Stimulated activated naive B cell treated with anti-CD40 and anti-IgM and Interleukin-4, amounts not matched to agents 10 μg/mL and 1 μg/mL and 100 μg/mL, for 72 hours (primary cell): Measurements from ENCODE around the gene SORCS1.
"Not testable (repeated sequence)": the region's sequence is repeated elsewhere in the genome, so short reads cannot be mapped to it uniquely, and the experiment has no call there.

ENCODE experiments used
- ATAC-seq, 2 donors: fragments of 150-1000 bp; cut with Tn5 transposase; replicated peaks; 2 replicates each; pipeline ENCODE4 v1.10.0; 2021; ENCODE audit warnings: moderate library complexity in 1 of 2
- DNase-seq: peaks from one replicate; pipeline ENCODE4 v3.0.0; 2021
- H3K27ac Mint-ChIP-seq: one replicate; pipeline ENCODE4 v1.8.0; 2022; ENCODE audit warnings: mild to moderate bottlenecking, mixed read lengths
- H3K27me3 Mint-ChIP-seq, 2 donors: one replicate each; pipeline ENCODE4 v1.8.0; 2022; ENCODE audit warnings: mixed read lengths in 2 of 2
- H3K36me3 Mint-ChIP-seq, 2 donors: one replicate each; pipeline ENCODE4 v1.8.0; 2022; ENCODE audit warnings: mixed read lengths in 2 of 2, mild to moderate bottlenecking in 1 of 2
- H3K4me1 Mint-ChIP-seq, 2 donors: one replicate each; pipeline ENCODE4 v1.8.0; 2022; ENCODE audit warnings: mixed read lengths in 2 of 2, mild to moderate bottlenecking in 1 of 2
- H3K4me3 Mint-ChIP-seq, 2 donors: one replicate each; pipeline ENCODE4 v1.8.0; 2022; ENCODE audit warnings: mild to moderate bottlenecking in 2 of 2, mixed read lengths in 2 of 2, moderate library complexity in 1 of 2
- H3K9me3 Mint-ChIP-seq, 2 donors: one replicate each; pipeline ENCODE4 v1.8.0; 2022; ENCODE audit warnings: mixed read lengths in 2 of 2, mild to moderate bottlenecking in 1 of 2

SORCS1 gene

DNA sequence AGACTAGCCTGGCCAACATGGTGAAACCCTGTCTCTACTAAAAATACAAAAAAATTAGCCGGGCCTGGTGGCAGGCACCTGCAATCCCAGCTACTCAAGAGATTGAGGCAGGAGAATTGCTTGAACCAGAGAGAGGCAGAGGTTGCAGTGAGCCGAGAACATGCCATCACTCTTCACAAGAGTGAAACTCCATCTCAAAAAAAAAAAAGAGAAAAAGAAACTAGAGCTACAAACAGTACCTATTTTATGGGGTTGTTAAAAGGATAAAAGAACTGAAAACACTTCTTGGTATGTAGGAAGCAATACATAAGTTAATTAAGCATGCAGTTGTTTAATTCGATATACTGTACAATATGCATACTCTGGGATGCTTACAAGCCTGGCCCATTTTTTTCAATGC, 216.9 kb downstream of the SORCS1 start:
- no peak for ATAC-seq
- no peaks in the 10 kb centered on the region for H3K27me3 Mint-ChIP-seq
- no peak overlapping the region for H3K4me3 Mint-ChIP-seq
- H3K4me1 Mint-ChIP-seq = no peaks in the 10 kb centered on the region
- no peak overlapping the region for H3K27ac Mint-ChIP-seq
- no peak for DNase-seq
- H3K9me3 Mint-ChIP-seq = no peaks in the 10 kb centered on the region
- no peaks in the 10 kb centered on the region for H3K36me3 Mint-ChIP-seq

DNA sequence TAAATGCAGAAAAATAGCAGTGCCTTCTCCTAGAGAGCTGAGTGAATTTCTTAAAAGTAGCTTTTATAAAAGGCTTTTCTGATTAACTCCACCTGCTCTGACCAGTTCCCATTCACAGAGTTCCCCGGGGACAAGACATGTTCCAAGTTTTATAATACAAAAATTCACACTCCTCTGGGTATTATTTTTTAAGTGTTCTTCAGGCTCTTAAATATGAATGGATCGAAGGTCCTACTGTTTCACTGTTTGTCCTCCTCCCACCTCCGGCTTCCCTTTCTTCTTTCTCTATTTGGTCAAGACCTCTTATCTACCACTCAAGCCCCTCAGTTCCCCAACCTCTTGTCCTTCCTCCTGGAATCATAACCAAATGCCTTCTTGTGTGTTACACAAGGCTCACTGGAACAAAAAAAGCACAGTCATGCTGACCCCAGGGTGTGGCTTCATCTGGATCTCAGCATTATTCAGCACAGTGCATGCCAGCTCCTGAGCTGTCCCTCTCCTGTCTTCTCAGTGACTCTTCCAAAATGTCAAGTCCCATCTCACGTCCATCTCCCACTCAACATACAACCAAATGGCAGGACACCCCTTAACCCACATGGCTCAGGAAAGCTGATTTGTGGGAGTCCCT, 222.4 kb downstream of the SORCS1 start:
- Mint-ChIP-seq H3K4me1 (no peaks in the 10 kb centered on the region), H3K27ac (no peak overlapping the region), H3K9me3 (no peaks in the 10 kb centered on the region), H3K4me3 (no peak overlapping the region), H3K36me3 (no peaks in the 10 kb centered on the region), H3K27me3 (no peaks in the 10 kb centered on the region)
- no peak for ATAC-seq
- no peak for DNase-seq

DNA sequence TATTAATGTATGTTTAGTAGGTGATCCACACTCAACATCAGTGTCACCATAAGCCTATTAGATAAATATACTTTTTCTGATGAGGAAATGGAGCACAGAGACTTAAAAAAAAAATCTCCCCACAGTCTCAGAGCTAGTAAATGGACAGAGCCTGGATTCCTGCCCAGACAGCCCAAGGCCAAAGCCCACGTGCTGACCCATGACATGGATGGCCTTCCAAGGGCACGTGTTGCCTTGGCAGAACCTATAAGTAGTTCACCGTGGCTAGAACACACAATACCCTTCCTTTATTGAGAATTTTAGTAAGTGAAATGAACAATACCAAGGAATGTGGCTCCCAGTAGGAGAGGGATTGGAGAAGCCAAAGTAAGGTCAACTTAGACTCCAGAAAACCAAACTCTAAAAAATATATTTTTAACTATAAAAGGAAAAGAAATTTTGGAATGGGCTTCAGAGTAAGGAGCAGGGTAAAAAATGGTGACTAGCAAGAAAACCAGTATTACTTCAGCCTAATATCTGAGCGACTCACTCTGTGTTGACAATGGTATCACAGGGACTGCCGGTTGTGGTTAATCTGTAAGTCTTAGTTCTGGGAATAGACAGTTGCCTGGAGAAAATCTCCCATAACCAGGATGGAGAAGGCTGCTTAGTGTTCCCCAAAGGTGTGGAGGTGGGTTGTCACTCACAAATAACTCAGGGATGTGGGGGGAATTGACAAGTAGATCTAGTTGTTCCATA, 223.0 kb downstream of the SORCS1 start:
- Mint-ChIP-seq H3K36me3 (no peaks in the 10 kb centered on the region), H3K9me3 (no peaks in the 10 kb centered on the region), H3K27ac (no peak overlapping the region), H3K4me3 (no peak overlapping the region), H3K4me1 (peaks cover 1 to 3% of the 10 kb centered on the region in 2 donors), H3K27me3 (no peaks in the 10 kb centered on the region)
- ATAC-seq (no peak), DNase-seq (no peak)

DNA sequence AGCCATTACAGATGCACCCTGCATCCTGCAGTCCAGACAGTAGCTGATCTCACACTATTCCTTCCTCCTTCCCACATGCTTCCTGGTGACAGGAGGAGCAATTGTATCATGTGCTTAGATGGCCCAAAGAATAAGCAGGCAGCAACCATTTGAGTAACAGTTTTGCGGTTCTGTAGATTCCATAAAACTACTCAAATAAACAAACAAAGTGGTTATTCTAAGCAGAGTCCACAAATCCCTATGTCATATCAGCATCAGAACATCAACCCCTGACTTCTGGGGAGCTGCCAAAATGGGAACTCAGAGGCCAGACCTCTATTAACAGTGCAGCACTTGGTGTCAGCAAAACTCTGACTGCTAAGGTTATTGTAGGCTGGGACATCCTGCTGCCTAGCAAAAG, 226.0 kb downstream of the SORCS1 start:
- no peak for DNase-seq
- Mint-ChIP-seq H3K36me3 (no peaks in the 10 kb centered on the region), H3K4me3 (no peak overlapping the region), H3K27me3 (no peaks in the 10 kb centered on the region), H3K9me3 (no peaks in the 10 kb centered on the region), H3K27ac (no peak overlapping the region), H3K4me1 (peaks cover 9 to 14% of the 10 kb centered on the region in 2 donors)
- ATAC-seq = no peak

DNA sequence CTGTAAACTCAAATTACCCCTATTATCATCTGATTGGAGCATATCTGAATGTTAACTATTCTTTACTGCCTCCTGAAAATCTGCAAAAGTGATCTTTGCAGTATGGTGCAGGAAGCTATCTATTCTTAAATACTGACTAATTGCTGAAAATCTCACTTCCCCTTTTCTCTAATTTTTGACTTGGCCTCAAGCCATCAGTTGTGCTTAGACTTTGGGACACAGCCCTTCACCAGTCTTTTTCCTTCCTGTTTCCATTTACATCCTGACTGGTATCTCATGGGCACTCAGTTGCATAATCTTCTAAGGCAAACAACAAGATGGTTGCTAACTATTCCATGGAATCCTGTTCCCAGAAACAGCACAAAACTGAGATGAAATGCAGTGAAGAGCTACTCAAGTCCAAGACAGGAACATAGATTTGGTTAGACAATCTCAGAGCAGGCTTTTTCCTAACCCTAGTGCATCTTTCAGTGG, 228.5 kb downstream of the SORCS1 start:
- Mint-ChIP-seq H3K27ac (peak overlapping the region; percentile 10), H3K4me1 (peaks cover 18 to 34% of the 10 kb centered on the region in 2 donors), H3K27me3 (no peaks in the 10 kb centered on the region), H3K4me3 (no peak overlapping the region), H3K9me3 (no peaks in the 10 kb centered on the region), H3K36me3 (no peaks in the 10 kb centered on the region)
- DNase-seq = no peak
- ATAC-seq = peak; percentile 75 to 78

DNA sequence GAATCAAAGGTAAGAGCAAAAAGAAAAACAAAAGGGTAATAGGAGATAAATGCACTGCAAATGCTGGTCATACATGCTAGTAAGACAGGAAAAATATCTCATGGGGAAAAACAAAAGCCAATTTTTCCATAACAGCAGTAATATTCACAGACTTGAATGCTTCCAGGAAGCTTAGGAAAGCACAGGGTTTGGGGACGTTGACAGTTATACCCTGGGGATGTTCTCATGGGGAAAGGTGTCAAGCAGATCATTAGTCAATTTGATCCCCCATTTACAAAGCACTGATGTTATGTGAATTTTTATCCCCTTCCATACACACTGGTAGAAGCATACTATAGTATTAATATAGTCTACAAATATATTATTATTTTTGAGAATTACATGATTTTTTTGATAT, 232.7 kb downstream of the SORCS1 start:
- peaks cover 22 to 53% of the 10 kb centered on the region in 2 donors for H3K4me1 Mint-ChIP-seq

DNA sequence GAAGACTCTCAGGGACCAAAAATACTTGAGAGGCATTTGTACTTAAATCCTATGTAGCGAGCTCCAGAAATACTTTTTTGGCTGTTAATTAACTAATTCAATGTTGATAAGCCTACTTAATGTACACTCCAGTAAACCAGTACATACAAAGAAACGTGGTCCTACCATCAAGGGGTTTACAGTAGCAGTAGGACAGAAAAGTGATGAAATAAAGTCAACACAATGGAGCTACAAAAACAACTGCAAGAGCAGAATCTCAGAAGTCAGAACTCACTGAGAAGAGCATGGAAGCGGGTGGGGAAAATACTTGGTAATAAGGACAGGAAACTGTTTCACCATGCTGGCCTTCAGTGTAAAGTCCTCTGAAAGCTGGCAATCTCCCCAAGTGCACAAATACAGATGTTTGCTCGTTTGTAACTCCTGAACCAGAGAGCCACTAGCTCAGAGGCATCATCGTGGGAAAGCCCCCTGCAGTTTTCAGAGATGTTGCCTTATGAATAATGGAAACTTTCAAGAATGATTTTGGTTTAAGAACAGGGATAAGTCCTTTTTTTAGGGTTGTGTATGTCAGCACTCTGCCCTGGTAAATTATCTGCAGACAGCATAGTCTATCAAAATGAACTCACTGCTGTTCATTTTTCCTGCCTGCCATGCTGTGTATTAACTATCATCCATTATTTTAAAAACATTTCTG, 233.2 kb downstream of the SORCS1 start:
- H3K27ac Mint-ChIP-seq = peak overlapping the region; percentile 90
- H3K9me3 Mint-ChIP-seq = no peaks in the 10 kb centered on the region
- DNase-seq (peak; percentile 59), ATAC-seq (peak; percentile 88 to 90)
- no peaks in the 10 kb centered on the region for H3K27me3 Mint-ChIP-seq
- peak overlapping the region; percentile 44 to 74 for H3K4me3 Mint-ChIP-seq
- H3K4me1 Mint-ChIP-seq = peaks cover 20 to 48% of the 10 kb centered on the region in 2 donors
- no peaks in the 10 kb centered on the region for H3K36me3 Mint-ChIP-seq

More for the DNA sequence above, 232.7 kb downstream of the SORCS1 start:
- H3K4me3 Mint-ChIP-seq = peak overlapping the region; percentile 44 to 74
- H3K9me3 Mint-ChIP-seq = no peaks in the 10 kb centered on the region
- ATAC-seq = no peak
- no peak for DNase-seq
- no peaks in the 10 kb centered on the region for H3K27me3 Mint-ChIP-seq
- H3K36me3 Mint-ChIP-seq = no peaks in the 10 kb centered on the region
- peak overlapping the region; percentile 90 for H3K27ac Mint-ChIP-seq

DNA sequence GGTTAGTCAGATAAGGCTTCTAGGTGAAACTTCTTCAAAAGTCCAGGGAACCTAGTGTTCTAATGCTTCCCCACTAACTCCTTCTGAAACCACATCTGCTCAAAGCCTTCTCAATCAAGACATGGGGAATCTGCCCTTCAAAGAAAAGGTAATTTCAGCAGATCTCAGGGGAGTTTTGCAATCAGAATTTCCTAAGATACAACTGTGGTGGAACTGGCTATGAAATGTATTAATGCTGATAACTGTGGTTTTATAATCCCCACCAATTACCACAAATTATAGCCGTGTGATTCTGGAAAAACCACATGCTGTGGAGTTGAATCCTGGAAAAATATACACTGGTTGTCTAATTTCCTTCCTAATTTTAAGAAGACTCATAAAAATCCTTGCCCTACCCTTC, 233.8 kb downstream of the SORCS1 start:
- H3K36me3 Mint-ChIP-seq = no peaks in the 10 kb centered on the region
- peak overlapping the region in 1 of 2 donors; percentile 16 for H3K4me3 Mint-ChIP-seq
- peak overlapping the region; percentile 90 for H3K27ac Mint-ChIP-seq
- no peak for DNase-seq
- peak; percentile 46 to 58 for ATAC-seq
- H3K4me1 Mint-ChIP-seq = peaks cover 16 to 43% of the 10 kb centered on the region in 2 donors
- no peaks in the 10 kb centered on the region for H3K9me3 Mint-ChIP-seq
- H3K27me3 Mint-ChIP-seq = no peaks in the 10 kb centered on the region

DNA sequence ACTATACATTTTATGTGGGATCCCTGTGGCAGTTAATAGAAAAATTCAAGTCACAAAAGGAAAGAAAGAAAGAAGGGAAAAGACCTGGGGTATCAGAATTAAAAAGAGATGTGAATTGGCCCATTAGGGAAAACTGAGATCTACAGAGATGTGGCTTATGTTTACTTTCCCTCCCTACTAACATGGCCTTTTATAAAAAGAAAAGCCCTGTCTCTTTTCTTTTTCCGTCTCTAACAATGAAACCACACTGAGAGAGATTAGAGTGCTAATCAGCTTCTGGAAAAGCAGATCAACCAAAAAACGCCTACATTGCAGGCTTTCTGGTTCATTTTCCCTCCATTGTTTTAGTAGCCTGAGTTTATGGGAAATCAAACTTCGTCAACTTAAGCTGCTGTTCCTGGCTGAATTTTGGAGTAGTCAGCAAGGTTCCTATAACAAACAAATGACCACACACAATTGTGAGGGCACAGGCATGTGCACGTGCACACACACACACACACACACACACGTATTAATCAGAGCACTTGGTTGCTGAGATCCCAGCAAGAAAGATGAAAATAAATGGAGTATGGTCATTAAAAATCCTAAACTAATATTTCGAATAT, 235.1 kb downstream of the SORCS1 start:
- Mint-ChIP-seq H3K27ac (no peak overlapping the region), H3K36me3 (no peaks in the 10 kb centered on the region), H3K4me1 (peaks cover 14 to 39% of the 10 kb centered on the region in 2 donors), H3K9me3 (no peaks in the 10 kb centered on the region), H3K4me3 (no peak overlapping the region), H3K27me3 (no peaks in the 10 kb centered on the region)
- no peak for ATAC-seq
- DNase-seq = no peak

DNA sequence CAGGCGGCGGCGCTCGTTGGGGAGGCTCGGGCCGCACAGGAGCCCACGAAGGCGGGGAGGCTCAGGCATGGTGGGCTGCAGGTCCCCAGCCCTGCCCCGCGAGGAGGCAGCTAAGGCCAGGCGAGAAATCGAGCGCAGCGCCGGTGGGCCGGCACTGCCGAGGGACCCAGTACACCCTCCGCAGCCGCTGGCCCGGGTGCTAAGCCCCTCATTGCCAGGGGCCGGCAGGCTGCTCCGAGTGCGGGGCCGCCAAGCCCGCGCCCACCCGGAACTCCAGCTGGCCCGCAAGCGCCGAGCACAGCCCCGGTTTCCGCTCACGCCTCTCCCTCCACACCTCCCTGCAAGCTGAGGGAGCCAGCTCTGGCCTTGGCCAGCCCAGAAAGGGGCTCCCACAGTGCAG, 236.4 kb downstream of the SORCS1 start:
- H3K4me1 Mint-ChIP-seq = peaks cover 14 to 39% of the 10 kb centered on the region in 2 donors
- not testable (repeated sequence) for H3K36me3 Mint-ChIP-seq, H3K27me3 Mint-ChIP-seq, H3K9me3 Mint-ChIP-seq, DNase-seq, H3K27ac Mint-ChIP-seq, ATAC-seq, H3K4me3 Mint-ChIP-seq

DNA sequence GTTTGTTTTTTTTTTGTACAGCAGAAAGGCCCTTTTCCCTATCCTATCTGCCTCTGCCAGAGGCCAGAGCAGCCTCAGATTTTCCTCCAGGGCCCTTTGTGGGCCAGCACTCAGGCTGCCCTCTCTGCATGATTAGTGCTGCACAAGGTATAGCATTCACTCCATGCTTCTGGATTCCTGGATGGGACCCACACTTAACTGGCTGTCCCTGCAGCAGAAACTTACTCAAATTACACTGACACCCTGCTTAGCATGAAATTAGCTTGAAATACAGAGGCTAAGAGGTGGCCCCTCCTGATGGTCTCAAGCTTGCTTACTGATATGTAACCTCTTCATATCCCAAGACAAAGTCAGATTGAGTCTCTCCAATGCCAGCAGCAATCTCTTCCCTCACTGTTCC, 239.3 kb downstream of the SORCS1 start:
- ATAC-seq (no peak), DNase-seq (no peak)
- H3K27me3 Mint-ChIP-seq = no peaks in the 10 kb centered on the region
- no peaks in the 10 kb centered on the region for H3K36me3 Mint-ChIP-seq
- H3K27ac Mint-ChIP-seq = no peak overlapping the region
- H3K9me3 Mint-ChIP-seq = no peaks in the 10 kb centered on the region
- H3K4me3 Mint-ChIP-seq = no peak overlapping the region
- H3K4me1 Mint-ChIP-seq = peaks cover 9 to 18% of the 10 kb centered on the region in 2 donors

DNA sequence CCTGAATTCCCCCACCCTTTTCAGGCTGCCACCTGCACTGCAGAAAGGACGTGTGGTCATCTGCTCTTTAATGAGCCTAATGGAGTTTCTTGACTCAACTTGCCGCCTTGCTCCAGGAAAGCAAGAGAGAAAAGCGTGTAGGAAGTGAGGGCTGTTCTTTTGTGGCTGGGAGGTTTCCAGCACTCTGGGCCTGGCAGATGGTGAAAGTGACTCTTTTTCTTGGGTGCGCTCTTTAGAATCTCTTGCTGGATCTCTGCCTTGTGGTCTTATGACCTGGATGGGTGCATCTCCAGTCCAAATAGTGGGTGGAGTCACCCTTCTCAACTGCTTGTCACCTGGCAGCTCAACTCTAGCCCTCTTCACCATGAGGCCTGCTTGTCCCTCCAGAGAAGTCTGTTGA, 244.0 kb downstream of the SORCS1 start:
- no peaks in the 10 kb centered on the region for H3K27me3 Mint-ChIP-seq
- H3K36me3 Mint-ChIP-seq = no peaks in the 10 kb centered on the region
- H3K27ac Mint-ChIP-seq = peak overlapping the region; percentile 44
- peaks cover 10 to 13% of the 10 kb centered on the region in 2 donors for H3K4me1 Mint-ChIP-seq
- H3K4me3 Mint-ChIP-seq = no peak overlapping the region
- DNase-seq (no peak), ATAC-seq (no peak)
- no peaks in the 10 kb centered on the region for H3K9me3 Mint-ChIP-seq

DNA sequence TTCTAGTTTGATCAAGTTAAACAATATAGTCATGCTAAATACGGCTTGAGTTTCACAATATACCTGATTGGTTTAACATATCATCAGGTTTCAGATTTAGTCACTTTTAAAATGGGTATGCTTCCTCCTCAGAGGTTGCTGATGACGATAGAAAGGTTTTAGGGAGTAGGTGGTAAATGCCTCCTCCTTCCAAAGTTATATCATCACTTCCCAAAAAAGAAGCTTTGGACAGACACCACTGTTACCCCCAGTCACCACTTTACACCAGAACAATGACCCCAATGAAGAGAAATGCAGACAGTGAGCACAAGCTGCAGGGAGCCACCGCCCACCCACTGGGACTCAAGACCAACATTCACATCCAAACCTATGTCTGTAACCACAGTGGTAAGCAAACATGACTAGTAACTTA, 244.6 kb downstream of the SORCS1 start:
- Mint-ChIP-seq H3K4me3 (no peak overlapping the region), H3K27me3 (no peaks in the 10 kb centered on the region), H3K9me3 (no peaks in the 10 kb centered on the region), H3K27ac (no peak overlapping the region), H3K4me1 (peaks cover 10 to 13% of the 10 kb centered on the region in 2 donors), H3K36me3 (no peaks in the 10 kb centered on the region)
- DNase-seq (peak; percentile 8), ATAC-seq (peak; percentile 63 to 73)

DNA sequence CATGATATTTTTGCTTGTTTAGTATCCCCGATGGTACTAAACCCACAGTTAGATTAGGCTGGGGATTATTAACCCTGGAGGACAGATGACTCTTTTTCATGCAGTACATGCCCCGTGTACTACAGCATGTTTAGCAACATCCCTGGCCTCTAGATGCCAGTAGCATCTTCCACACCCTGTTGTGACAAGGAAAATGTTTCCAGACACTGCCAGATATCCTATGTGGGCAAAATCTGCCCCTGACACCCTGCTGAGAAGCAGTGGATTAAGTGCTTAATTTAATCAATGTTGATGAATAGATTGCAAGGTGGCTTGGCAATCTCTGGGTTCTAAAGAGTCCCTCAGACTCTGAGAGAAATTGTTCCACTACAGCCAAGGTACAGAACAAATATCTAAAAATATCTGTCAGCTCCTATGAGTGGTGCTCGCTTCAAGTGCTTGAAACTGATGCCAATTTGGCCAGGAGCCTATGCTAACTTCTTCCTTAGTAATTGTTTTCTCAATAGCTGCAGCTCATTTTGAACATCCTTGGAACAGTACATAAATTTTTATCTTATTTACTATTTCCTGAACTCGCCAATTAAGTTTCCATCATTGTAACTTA, 247.0 kb downstream of the SORCS1 start:
- H3K27ac Mint-ChIP-seq = no peak overlapping the region
- H3K36me3 Mint-ChIP-seq = no peaks in the 10 kb centered on the region
- peaks cover 10 to 13% of the 10 kb centered on the region in 2 donors for H3K4me1 Mint-ChIP-seq
- H3K27me3 Mint-ChIP-seq = no peaks in the 10 kb centered on the region
- ATAC-seq = no peak
- DNase-seq = no peak
- H3K4me3 Mint-ChIP-seq = no peak overlapping the region
- no peaks in the 10 kb centered on the region for H3K9me3 Mint-ChIP-seq
